ES-I3 (cell line): ENCODE data around the gene HOXD1.

Experiments used
- H3K36me3 ChIP-seq: 2 replicates; pipeline ENCODE4 v1.6.1; 2013; ENCODE audit warnings: mild to moderate bottlenecking, low read length, control low read depth, moderate library complexity; ENCODE audit not compliant: insufficient read depth
- H3K4me1 ChIP-seq: 2 replicates; pipeline ENCODE4 v1.6.1; 2013; ENCODE audit warnings: mild to moderate bottlenecking, control low read depth, low read length; ENCODE audit not compliant: insufficient read depth
- H3K9ac ChIP-seq: 2 replicates; pipeline ENCODE4 v1.6.1; 2013; ENCODE audit warnings: low read depth, mild to moderate bottlenecking, low read length, moderate library complexity
- H3K9me3 ChIP-seq: 2 replicates; pipeline ENCODE4 v1.6.1; 2013; ENCODE audit warnings: mild to moderate bottlenecking, low read length, moderate library complexity; ENCODE audit not compliant: control insufficient read depth, insufficient read depth

The HOXD1 gene

DNA sequence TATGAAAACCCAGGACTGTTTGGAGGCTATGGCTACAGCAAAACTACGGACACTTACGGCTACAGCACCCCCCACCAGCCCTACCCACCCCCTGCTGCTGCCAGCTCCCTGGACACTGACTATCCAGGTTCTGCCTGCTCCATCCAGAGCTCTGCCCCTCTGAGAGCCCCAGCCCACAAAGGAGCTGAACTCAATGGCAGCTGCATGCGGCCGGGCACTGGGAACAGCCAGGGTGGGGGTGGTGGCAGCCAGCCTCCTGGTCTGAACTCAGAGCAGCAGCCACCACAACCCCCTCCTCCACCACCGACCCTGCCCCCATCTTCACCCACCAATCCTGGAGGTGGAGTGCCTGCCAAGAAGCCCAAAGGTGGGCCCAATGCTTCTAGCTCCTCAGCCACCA, 19.3 kb upstream of the HOXD1 start:
- H3K9ac ChIP-seq, result no peak overlapping the region
- no peaks in the 10 kb centered on the region for H3K9me3 ChIP-seq
- H3K36me3 ChIP-seq, result no peaks in the 10 kb centered on the region
- no peaks in the 10 kb centered on the region for H3K4me1 ChIP-seq

DNA sequence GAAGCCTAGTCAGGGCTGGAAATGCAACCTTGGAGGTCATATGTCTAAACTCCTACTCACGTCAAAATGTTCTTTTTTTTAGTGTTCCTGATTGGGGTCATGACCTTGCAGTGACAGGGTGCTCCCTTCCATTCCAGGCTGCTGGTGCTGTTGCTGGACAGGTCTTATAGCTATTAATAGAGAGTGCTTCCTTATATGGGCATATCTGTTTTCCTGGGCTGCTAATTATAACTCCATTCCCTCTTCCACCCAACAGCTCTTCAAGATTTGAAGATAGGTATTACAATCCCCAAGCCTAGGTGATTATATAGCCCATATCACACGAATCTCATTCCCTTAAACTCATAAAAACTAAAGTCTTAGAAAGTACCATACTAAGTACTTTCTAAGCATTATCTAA, 18.8 kb upstream of the HOXD1 start:
- H3K36me3 ChIP-seq, result no peaks in the 10 kb centered on the region
- no peak overlapping the region for H3K9ac ChIP-seq
- H3K9me3 ChIP-seq, result no peaks in the 10 kb centered on the region

DNA sequence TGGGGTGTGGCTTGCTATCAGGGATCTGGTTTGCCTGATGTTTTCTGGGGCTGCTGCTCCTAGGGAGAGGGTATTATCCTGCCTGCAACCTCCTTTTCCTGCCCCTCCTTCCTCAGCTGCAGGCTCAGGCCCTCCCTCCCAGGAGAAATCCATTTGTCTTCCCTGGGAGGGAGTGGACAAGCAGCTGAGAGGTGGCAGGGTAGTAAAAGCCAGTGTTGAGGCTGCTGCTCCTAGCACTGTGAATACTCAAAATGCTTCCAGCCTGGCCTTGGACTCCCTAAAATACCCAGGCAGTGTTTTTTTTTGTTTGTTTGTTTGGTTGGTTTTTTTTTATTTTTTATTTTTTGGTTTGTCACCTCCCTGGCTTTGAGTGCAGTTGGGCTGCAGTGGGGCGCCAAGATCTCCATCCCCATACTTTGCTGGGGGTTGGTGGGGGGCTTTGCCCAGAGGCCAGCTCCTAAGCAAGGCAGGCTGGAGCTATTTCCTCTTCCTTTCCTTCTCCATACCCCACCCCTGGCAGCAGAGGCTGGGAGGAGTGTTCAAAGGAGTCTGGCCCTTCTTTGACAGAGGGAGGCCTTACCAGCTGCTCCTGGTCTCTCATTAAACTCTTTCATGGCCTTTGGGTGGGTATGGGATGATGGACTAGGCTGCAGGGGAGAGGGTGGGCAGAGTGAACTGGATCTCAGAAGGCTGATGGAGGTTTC, 17.7 kb upstream of the HOXD1 start:
- Histone ChIP-seq H3K9ac (no peak overlapping the region), H3K9me3 (no peaks in the 10 kb centered on the region), H3K36me3 (no peaks in the 10 kb centered on the region), H3K4me1 (no peaks in the 10 kb centered on the region)

More for the DNA sequence above, 18.8 kb upstream of the HOXD1 start:
- no peaks in the 10 kb centered on the region for H3K4me1 ChIP-seq

DNA sequence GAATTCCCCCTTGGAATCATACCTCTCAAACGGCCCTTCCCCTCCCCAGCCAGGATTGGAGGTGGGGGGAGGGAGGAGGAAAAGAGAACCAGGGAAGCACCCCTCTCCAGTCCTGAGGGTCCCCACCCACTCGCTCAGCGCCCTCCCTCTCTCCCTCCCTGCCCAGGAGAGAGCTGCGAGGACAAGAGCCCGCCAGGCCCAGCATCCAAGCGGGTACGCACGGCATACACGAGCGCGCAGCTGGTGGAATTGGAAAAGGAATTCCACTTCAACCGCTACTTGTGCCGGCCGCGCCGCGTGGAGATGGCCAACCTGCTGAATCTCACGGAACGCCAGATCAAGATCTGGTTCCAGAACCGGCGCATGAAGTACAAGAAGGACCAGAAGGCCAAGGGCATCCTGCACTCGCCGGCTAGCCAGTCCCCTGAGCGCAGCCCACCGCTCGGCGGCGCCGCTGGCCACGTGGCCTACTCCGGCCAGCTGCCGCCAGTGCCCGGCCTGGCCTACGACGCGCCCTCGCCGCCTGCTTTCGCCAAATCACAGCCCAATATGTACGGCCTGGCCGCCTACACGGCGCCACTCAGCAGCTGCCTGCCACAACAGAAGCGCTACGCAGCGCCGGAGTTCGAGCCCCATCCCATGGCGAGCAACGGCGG, 17.0 kb upstream of the HOXD1 start:
- Histone ChIP-seq H3K4me1 (no peaks in the 10 kb centered on the region), H3K9me3 (no peaks in the 10 kb centered on the region), H3K9ac (peak overlapping the region; percentile 39; the same call in 1 of the 2 replicates), H3K36me3 (no peaks in the 10 kb centered on the region)

DNA sequence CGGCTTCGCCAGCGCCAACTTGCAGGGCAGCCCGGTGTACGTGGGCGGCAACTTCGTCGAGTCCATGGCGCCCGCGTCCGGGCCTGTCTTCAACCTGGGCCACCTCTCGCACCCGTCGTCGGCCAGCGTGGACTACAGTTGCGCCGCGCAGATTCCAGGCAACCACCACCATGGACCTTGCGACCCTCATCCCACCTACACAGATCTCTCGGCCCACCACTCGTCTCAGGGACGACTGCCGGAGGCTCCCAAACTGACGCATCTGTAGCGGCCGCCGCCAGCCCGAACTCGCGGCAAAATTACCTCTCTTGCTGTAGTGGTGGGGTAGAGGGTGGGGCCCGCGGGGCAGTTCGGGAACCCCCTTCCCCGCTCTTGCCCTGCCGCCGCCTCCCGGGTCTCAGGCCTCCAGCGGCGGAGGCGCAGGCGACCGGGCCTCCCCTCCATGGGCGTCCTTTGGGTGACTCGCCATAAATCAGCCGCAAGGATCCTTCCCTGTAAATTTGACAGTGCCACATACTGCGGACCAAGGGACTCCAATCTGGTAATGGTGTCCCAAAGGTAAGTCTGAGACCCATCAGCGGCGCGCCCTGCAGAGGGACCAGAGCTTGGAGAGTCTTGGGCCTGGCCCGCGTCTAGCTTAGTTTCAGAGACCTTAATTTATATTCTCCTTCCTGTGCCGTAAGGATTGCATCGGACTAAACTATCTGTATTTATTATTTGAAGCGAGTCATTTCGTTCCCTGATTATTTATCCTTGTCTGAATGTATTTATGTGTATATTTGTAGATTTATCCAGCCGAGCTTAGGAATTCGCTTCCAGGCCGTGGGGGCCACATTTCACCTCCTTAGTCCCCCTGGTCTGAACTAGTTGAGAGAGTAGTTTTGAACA, 16.2 kb upstream of the HOXD1 start:
- Histone ChIP-seq H3K9me3 (no peaks in the 10 kb centered on the region), H3K9ac (peak overlapping the region; percentile 39; the same call in 1 of the 2 replicates), H3K36me3 (no peaks in the 10 kb centered on the region), H3K4me1 (no peaks in the 10 kb centered on the region)

DNA sequence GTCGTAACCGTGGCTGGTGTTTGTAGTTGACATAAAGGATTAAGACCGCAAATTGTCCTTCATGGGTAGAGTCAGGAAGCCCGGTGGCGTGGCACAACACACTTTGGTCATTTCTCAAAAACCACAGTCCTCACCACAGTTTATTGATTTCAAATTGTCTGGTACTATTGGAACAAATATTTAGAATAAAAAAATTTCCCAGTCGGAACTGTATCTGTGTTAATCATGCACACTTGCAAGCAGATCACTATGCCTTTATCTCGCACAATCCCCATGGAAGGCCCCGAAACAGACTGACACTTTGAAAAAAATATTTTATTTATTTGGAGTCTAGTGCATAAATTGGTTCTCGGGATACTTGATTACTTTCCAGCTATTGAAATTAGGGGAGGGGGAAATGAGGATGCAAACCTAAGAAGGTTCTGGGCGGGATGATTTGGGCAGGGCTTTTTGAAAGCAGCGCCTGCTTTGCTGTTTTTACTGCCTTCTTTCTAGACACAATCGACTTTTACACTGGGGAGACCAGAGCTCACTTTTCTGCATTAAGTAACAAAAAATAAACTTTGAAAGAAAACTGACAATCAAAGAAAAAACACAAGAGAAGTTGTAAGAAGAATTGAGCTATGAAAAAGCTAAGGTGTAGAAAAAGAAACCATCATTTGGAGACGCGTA, 15.4 kb upstream of the HOXD1 start:
- Histone ChIP-seq H3K9ac (no peak overlapping the region), H3K36me3 (no peaks in the 10 kb centered on the region), H3K9me3 (no peaks in the 10 kb centered on the region), H3K4me1 (no peaks in the 10 kb centered on the region)

DNA sequence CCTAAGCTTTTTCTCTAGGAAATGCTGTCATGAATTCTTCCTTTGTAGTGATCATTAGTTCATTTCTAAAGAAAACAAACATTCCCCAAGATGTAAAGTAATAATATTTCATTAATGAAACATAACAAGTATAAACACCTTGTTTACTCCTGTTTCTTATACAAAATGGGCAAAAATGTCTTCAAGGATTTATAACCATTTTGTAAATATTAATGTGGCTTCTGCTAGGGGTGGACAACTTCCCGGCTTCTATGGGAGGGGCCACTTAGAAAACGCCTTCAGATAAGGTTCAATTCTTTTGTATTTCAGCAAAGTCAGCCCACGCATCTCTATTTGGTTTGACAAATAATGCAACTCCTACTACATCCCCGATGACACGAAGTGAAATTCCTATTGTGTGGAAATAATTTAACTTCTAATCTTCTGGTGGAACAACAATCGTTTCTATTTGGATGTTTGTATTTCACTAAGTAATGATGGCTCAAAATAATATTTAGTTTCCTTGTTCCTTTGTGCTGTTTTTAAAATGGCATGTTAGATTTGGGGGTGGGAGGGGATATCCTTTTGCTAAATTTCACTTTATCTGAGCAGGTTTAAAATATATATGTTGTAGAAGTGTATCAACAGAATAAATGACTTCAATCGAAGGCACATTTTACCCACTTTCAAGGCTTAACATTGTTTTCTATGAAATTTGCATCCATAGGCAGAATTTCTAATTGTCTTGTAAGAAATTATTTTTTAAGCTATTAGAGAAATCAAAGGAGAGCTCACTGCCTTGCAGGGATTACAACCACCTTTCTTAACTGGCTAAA, 14.7 kb upstream of the HOXD1 start:
- H3K9ac ChIP-seq, result no peak overlapping the region

DNA sequence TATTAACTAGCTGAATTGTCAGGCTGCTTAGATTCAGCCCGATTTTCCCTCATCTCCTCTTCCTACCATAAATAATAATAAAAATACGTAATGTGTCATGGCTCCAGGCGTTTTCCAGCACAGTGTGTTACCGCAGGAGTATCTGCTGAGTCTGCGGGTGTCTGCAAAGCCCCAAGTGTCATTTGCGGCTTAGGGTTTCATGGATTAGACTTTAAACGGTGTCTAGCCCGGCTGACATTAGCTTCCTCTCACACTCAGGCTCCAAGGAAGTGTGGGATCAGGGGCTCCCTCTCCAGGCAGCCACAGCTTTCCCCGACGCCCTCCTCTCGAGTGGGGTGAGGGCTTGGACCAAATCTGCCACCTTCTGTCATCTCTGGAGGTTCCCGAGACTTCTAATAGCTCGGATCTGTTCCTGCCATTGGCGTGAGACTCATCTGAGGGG, 14.1 kb upstream of the HOXD1 start:
- no peaks in the 10 kb centered on the region for H3K36me3 ChIP-seq
- no peaks in the 10 kb centered on the region for H3K9me3 ChIP-seq
- no peaks in the 10 kb centered on the region for H3K4me1 ChIP-seq
- no peak overlapping the region for H3K9ac ChIP-seq

More for the DNA sequence above, 14.7 kb upstream of the HOXD1 start:
- Histone ChIP-seq H3K9me3 (no peaks in the 10 kb centered on the region), H3K36me3 (no peaks in the 10 kb centered on the region), H3K4me1 (no peaks in the 10 kb centered on the region)

DNA sequence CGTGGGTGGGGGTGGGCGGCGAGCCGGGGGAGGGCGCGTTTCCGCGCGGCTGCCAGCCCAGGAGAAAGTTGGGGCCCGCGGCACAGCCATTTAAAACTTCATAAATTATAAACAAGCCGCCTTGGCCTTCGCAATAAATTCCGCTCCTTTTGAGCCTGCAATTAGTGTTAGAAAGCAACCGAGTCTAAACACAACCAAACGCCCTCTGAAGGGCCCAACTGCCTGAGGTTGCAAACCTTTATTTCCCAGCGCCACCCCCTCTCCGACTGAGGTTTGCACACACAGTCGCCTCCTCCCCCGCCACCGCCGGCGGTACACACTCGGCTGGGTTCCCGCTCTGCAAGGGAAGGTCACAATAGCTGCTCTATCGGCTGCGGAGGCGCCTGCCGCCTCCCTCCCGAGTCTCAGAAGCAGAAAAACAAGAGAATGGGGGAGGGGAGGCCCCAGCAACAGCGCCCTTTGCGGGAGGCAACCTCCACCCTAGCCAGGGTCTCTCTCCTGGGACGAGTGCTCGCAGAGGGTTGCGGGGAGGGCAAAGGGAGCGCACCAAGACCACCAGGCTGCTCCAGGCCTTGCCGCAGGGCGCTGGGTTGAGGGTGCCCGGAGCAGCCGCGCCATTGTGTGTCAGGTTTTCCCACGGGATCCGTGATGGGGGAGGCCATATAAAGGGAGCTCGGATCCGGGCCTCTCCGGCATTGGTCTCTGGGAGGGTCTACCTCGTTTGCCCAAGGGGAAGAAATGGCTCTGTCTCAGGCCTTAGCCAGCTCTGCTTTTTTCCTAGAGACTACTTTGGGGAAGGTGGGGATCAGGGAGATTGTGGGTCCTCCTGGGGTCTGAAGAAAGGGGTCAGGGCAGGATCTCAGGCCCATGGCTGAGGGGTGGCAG, 13.4 kb upstream of the HOXD1 start:
- Histone ChIP-seq H3K4me1 (no peaks in the 10 kb centered on the region), H3K9me3 (no peaks in the 10 kb centered on the region), H3K36me3 (no peaks in the 10 kb centered on the region), H3K9ac (no peak overlapping the region; the same call in 1 of the 2 replicates)

DNA sequence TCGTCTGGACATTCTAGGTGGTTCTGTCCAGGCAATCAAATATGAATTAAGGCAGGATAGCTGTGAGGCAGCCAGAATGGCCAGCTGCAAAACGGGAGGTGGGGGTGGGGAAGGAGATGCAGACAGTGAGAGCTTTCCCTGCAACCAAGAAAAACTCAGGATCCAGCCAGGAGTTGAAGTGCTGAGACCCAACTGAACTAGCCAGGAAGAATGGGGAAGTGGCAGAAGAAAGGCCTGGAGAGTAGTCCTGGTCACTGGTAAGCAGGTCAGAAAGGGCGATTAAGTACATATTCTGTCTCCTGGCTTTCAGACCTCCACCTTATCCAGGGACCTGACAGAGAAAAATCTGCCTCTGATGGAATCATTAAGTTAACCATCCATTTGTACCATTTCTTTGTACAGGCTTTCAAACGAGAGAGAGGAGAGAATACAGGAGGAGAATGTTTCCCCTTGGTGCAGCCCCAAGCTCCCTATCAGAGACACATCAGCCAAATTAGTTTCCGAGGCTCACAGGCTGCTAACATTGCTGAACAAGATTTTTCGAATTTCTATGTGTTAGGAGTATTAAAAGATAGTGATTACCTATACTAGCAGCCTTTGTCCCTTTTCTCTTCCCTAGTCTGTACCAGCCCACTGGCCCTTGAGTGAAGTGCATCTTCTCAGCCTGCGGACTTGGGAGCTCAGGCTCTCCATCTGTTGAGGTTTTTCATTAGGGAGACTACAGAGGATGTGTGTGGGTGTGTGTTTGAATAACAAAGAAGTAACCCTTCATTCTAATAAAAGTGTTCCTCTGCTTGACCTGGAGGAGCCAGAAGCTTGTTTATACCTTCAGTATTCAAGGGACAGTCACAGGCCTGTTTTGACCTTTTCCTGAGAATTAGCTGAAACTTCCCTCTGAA, 12.5 kb upstream of the HOXD1 start:
- Histone ChIP-seq H3K4me1 (no peaks in the 10 kb centered on the region), H3K9ac (no peak overlapping the region), H3K9me3 (no peaks in the 10 kb centered on the region), H3K36me3 (no peaks in the 10 kb centered on the region)

DNA sequence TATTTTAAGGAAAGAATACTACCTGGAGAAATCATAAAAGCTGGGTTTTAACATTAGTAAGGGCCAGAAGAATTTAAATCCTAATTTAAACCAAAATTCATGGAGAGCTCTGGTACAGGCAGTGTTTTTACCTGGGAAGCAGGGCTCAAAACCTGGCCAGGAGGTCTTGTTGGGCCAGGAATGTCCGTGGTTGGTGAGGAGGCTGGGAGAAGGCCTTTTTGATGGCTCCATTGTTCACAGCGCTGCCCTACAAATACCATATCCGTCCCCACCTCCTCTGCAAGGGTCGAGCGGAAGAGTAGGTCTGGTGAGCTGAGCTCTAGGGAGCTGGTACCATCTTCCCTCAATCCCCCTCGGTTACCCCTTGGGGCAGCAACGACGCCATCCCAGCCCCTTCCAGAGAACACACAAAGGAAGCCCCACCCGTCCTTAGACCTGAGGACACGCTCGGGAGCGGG, 10.9 kb upstream of the HOXD1 start:
- peak overlapping the region; percentile 61; the same call in 1 of the 2 replicates for H3K9ac ChIP-seq
- H3K36me3 ChIP-seq, result no peaks in the 10 kb centered on the region
- no peaks in the 10 kb centered on the region for H3K9me3 ChIP-seq
- H3K4me1 ChIP-seq, result no peaks in the 10 kb centered on the region
